DND-41 (cell line): ENCODE measurements around the gene POLA2.

Experiments used
- ATAC-seq: fragments of 200-7000 bp; cut with Tn5 transposase; 3 replicates; pipeline ENCODE4 v1.9.1; 2021; ENCODE audit warnings: low read depth; ENCODE audit not compliant: insufficient read depth
- DNase-seq: peaks from one replicate; pipeline ENCODE4 v3.0.0-alpha.2; 2020
- H2AFZ ChIP-seq: 2 replicates; pipeline ENCODE4 v1.6.0; 2012; ENCODE audit warnings: low read depth, low read length
- H3K27ac ChIP-seq: 2 replicates; pipeline ENCODE4 v1.5.1; 2012; ENCODE audit warnings: low read length, inconsistent platforms
- H3K27me3 ChIP-seq: fragments of 200-600 bp; sonication (generic); 2 replicates; pipeline ENCODE4 v1.6.0; 2012; ENCODE audit warnings: low read length, mild to moderate bottlenecking, inconsistent platforms; ENCODE audit not compliant: insufficient read depth, poor library complexity
- H3K36me3 ChIP-seq: 2 replicates; pipeline ENCODE4 v1.5.1; 2012; ENCODE audit warnings: low read length, inconsistent platforms; ENCODE audit not compliant: insufficient read depth
- H3K4me1 ChIP-seq: 2 replicates; pipeline ENCODE4 v1.5.1; 2012; ENCODE audit warnings: mild to moderate bottlenecking, low read length; ENCODE audit not compliant: insufficient read depth
- H3K4me2 ChIP-seq: 2 replicates; pipeline ENCODE4 v1.6.0; 2012; ENCODE audit warnings: mild to moderate bottlenecking, moderate library complexity, low read length, inconsistent platforms; ENCODE audit not compliant: insufficient read depth
- H3K4me3 ChIP-seq, 2 experiments: fragments of 200-600 bp in 1 of 2; shearing (Covaris generic) in 1 of 2; 2 replicates each; pipeline ENCODE4 v1.5.1; 2012 to 2016; ENCODE audit warnings: inconsistent platforms in 2 of 2, low read length in 2 of 2, mild to moderate bottlenecking in 2 of 2, low read depth in 1 of 2, moderate library complexity in 1 of 2
- H3K79me2 ChIP-seq: 2 replicates; pipeline ENCODE4 v1.6.0; 2012; ENCODE audit warnings: low read length, inconsistent platforms; ENCODE audit not compliant: insufficient read depth
- H3K9ac ChIP-seq: 2 replicates; pipeline ENCODE4 v1.6.0; 2012; ENCODE audit warnings: low read depth, mild to moderate bottlenecking, inconsistent platforms, low read length, moderate library complexity
- H3K9me3 ChIP-seq: 2 replicates; pipeline ENCODE4 v1.5.1; 2012; ENCODE audit warnings: low read length, moderate library complexity, mild to moderate bottlenecking, inconsistent platforms; ENCODE audit not compliant: insufficient read depth, severe bottlenecking
- H4K20me1 ChIP-seq: 2 replicates; pipeline ENCODE4 v1.6.0; 2012; ENCODE audit warnings: low read length; ENCODE audit not compliant: insufficient read depth
- EZH2 ChIP-seq: IDR thresholded peaks from 3 replicates; pipeline ENCODE4 v1.6.1; 2012; ENCODE audit warnings: borderline replicate concordance, low read depth, mild to moderate bottlenecking, moderate library complexity, low read length, inconsistent platforms; ENCODE audit not compliant: severe bottlenecking
- TF ChIP-seq, protein P1 (sequence below): IDR thresholded peaks from 2 replicates; pipeline ENCODE4 v1.5.1; 2012; ENCODE audit warnings: borderline replicate concordance, low read length, moderate library complexity, mild to moderate bottlenecking; ENCODE audit not compliant: poor library complexity, severe bottlenecking; ENCODE audit errors: extremely low read depth

POLA2 gene

DNA sequence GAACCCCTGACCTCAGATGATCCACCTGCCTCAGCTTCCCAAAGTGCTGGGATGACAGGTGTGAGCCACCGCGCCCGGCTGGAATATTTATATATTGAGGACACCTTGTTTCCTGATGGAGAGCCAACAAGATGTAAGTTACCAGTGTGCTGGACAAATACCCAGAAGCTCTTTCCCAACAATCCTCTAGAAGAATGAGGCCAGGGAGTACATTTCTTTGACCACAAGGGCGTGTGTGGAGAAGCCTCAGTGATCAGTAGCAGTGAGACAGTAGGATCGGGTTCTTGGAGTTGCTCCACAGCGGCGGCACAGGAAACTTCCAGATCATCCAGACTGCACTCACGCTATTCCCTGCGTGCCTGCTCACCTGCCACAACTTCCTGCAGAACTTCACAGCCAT is 10.3 kb upstream of the POLA2 start:
- Histone ChIP-seq H3K9ac (no peak overlapping the region), H3K4me3 (no peak overlapping the region), H3K4me2 (no peak overlapping the region), H3K36me3 (no peaks in the 10 kb centered on the region), H3K4me1 (no peaks in the 10 kb centered on the region), H3K9me3 (no peaks in the 10 kb centered on the region), H4K20me1 (no peaks in the 10 kb centered on the region), H3K79me2 (no peaks in the 10 kb centered on the region), H2AFZ (no peak overlapping the region), H3K27ac (no peak overlapping the region), H3K27me3 (no peaks in the 10 kb centered on the region)
- no peak for TF ChIP-seq EZH2
- TF ChIP-seq, protein P1, sequence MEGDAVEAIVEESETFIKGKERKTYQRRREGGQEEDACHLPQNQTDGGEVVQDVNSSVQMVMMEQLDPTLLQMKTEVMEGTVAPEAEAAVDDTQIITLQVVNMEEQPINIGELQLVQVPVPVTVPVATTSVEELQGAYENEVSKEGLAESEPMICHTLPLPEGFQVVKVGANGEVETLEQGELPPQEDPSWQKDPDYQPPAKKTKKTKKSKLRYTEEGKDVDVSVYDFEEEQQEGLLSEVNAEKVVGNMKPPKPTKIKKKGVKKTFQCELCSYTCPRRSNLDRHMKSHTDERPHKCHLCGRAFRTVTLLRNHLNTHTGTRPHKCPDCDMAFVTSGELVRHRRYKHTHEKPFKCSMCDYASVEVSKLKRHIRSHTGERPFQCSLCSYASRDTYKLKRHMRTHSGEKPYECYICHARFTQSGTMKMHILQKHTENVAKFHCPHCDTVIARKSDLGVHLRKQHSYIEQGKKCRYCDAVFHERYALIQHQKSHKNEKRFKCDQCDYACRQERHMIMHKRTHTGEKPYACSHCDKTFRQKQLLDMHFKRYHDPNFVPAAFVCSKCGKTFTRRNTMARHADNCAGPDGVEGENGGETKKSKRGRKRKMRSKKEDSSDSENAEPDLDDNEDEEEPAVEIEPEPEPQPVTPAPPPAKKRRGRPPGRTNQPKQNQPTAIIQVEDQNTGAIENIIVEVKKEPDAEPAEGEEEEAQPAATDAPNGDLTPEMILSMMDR: no peak
- ATAC-seq (no peak), DNase-seq (no peak)

DNA sequence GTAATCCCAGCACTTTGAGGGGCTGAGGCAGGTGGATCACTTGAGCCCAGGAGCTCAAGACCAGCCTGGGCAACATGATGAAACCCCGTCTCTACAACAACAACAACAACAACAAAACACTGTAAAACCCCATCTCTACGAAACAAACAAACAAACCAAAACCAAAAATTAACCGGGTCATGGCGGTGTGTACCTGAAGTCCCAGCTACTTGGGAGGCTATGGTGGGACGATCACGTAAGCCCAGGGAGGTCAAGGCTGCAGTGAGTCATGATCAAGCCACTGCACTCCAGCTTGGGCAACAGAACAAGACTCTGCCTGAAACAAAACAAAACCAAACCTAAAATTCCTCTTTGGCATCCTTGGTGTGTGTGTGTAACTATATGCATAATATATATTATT is 7.0 kb upstream of the POLA2 start:
- Histone ChIP-seq H3K9me3 (no peaks in the 10 kb centered on the region), H3K27me3 (no peaks in the 10 kb centered on the region), H2AFZ (no peak overlapping the region), H3K4me3 (no peak overlapping the region), H3K27ac (no peak overlapping the region), H3K4me2 (no peak overlapping the region), H3K9ac (no peak overlapping the region), H4K20me1 (no peaks in the 10 kb centered on the region), H3K79me2 (no peaks in the 10 kb centered on the region), H3K36me3 (no peaks in the 10 kb centered on the region), H3K4me1 (no peaks in the 10 kb centered on the region)
- ATAC-seq (no peak), DNase-seq (no peak)
- TF ChIP-seq, protein P1: no peak
- no peak for TF ChIP-seq EZH2

DNA sequence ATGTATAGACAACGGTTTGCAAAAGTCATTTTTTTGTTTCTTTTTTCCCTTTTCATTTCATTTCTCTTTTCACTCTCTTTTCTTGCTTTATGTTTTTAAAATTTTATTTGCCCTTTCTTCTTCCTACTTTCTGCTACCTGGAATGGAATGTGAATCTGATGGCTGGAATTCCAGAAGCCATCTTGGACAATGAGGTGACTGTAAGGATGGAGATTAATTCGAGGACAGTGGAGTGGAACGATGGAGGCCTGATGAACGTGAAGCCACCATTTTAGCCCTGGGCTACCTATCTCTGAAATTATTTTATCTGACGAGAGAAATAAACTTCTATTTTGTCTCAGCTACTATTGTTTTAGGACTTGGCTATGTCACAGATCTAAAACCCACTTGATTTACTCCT is 2.8 kb upstream of the POLA2 start:
- TF ChIP-seq, protein P1: no peak
- TF ChIP-seq EZH2: no peak
- Histone ChIP-seq H4K20me1 (peaks cover 3% of the 10 kb centered on the region; the same call in 1 of the 2 replicates), H3K36me3 (peaks cover 6% of the 10 kb centered on the region; the same call in 1 of the 2 replicates), H3K27me3 (no peaks in the 10 kb centered on the region), H3K4me3 (no peak overlapping the region), H2AFZ (peak overlapping the region; percentile 53), H3K9ac (no peak overlapping the region), H3K9me3 (no peaks in the 10 kb centered on the region), H3K4me2 (no peak overlapping the region), H3K4me1 (peaks cover 23% of the 10 kb centered on the region), H3K27ac (no peak overlapping the region), H3K79me2 (peaks cover 28% of the 10 kb centered on the region)
- ATAC-seq (no peak), DNase-seq (no peak)

DNA sequence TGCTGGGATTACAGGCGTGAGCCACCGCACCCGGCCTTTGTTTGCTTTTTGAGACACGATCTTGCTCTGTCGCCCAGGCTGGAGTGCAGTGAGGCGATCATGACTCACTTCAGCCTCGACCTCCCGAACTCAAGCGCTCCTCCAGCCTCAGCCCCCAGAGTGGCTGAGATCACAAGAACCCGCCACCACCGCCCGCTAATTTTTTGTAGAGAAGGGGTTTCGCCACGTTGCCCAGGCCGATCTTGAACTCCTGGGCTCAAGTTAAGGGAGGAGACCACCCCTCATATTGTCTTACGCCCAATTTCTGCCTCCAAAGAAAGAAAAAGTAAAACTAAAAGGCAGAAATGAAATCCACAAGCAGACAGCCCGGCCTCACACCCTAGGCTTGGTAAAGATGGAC is 1.5 kb upstream of the POLA2 start:
- ATAC-seq: no peak

More for the DNA sequence above, 1.5 kb upstream of the POLA2 start:
- Histone ChIP-seq H2AFZ (no peak overlapping the region), H3K9ac (peak overlapping the region; percentile 98; the same call in 1 of the 2 replicates), H3K36me3 (peaks cover 13% of the 10 kb centered on the region), H3K4me3 (no peak overlapping the region), H3K4me1 (peaks cover 30% of the 10 kb centered on the region), H3K27me3 (no peaks in the 10 kb centered on the region), H3K4me2 (no peak overlapping the region), H4K20me1 (peaks cover 7% of the 10 kb centered on the region; the same call in 1 of the 2 replicates), H3K79me2 (peaks cover 41% of the 10 kb centered on the region), H3K27ac (no peak overlapping the region), H3K9me3 (no peaks in the 10 kb centered on the region)
- DNase-seq: no peak
- no peak for TF ChIP-seq EZH2
- TF ChIP-seq, protein P1: no peak
